Measurements from ENCODE around the gene GNL1. TPM values are rescaled to one million over a fixed set of nuclear protein-coding genes. Genes with fewer than 3 reads are reported as not detected.
"Not testable (repeated sequence)": the region's sequence is repeated elsewhere in the genome, so short reads cannot be mapped to it uniquely, and the experiment has no call there.

Gene GNL1
- total RNA-seq, 2 donors from 2014 or later, result 25.7 to 32.1 TPM

- intact Hi-C loops (cut with DNase I), result no loop called here
- DNase-seq, result no peak
- ATAC-seq, result no peak
Measured at GRCh38 chr6:30510419-30511168, 45.7 kb downstream of the GNL1 start.

GRCh38 chr6:30508890-30509736, 47.2 kb downstream of the GNL1 start:
- intact Hi-C loops (cut with DNase I), result no loop called here
- DNase-seq, result no peak
- peak in 1 of 2 donors; percentile 23 for ATAC-seq

GRCh38 chr6:30507849-30508827, 48.2 kb downstream of the GNL1 start:
- ATAC-seq, result no peak
- DNase-seq, result no peak
- intact Hi-C loops (cut with DNase I), result no loop called here

GRCh38 chr6:30500421-30501355, 55.6 kb downstream of the GNL1 start:
- DNase-seq, result no peak
- ATAC-seq, result peak; percentile 44 to 47
- intact Hi-C loops (cut with DNase I), result no loop called here

GRCh38 chr6:30498705-30499104, 57.6 kb downstream of the GNL1 start:
- intact Hi-C loops (cut with DNase I); ATAC-seq; DNase-seq: not testable (repeated sequence)

GRCh38 chr6:30497714-30498113, 58.6 kb downstream of the GNL1 start:
- intact Hi-C loops (cut with DNase I), result no loop called here
- ATAC-seq, result no peak
- DNase-seq, result no peak

- ATAC-seq; DNase-seq; intact Hi-C loops (cut with DNase I): not testable (repeated sequence)
Measured at GRCh38 chr6:30497261-30497599, 59.1 kb downstream of the GNL1 start.

- DNase-seq (no peak), ATAC-seq (no peak)
- intact Hi-C loops (cut with DNase I), result no loop called here
Measured at GRCh38 chr6:30495993-30496392, 60.3 kb downstream of the GNL1 start.

- DNase-seq; ATAC-seq; intact Hi-C loops (cut with DNase I): not testable (repeated sequence)
Measured at GRCh38 chr6:30495060-30495459, 61.2 kb downstream of the GNL1 start.

GRCh38 chr6:30494291-30494861, 61.9 kb downstream of the GNL1 start:
- ATAC-seq, result no peak
- intact Hi-C loops (cut with DNase I), result loop anchor here in 1 of 2 donors (5.0 kb wide), 1 partner anchor 38 kb away; no protein-coding TSS in a partner anchor
- no peak for DNase-seq

GRCh38 chr6:30493643-30494250, 62.5 kb downstream of the GNL1 start:
- intact Hi-C loops (cut with DNase I), result loop anchor here in 1 of 2 donors (5.0 kb wide), 1 partner anchor 39 kb away; no protein-coding TSS in a partner anchor
- DNase-seq (no peak), ATAC-seq (no peak)

- DNase-seq (no peak), ATAC-seq (no peak)
- intact Hi-C loops (cut with DNase I), result loop anchor here in 1 of 2 donors (5.0 kb wide), 1 partner anchor 40 kb away; no protein-coding TSS in a partner anchor
Measured at GRCh38 chr6:30491991-30492952, 64.0 kb downstream of the GNL1 start.
